ENCODE results near the gene AKAP13.

The AKAP13 gene

GRCh38 chr15:85543741-85544155 is 163.3 kb downstream of the AKAP13 start:
- peak; percentile 47 for DNase-seq

GRCh38 chr15:85545185-85545584 is 164.8 kb downstream of the AKAP13 start:
- no peak for DNase-seq

GRCh38 chr15:85545752-85546151 is 165.3 kb downstream of the AKAP13 start:
- no peak for DNase-seq

- no peak for DNase-seq
Observed at GRCh38 chr15:85547386-85547785, 167.0 kb downstream of the AKAP13 start.

- no peak for DNase-seq
Observed at GRCh38 chr15:85550283-85550682, 169.9 kb downstream of the AKAP13 start.

- no peak for DNase-seq
Observed at GRCh38 chr15:85551221-85551832, 170.9 kb downstream of the AKAP13 start.

GRCh38 chr15:85554852-85555521 is 174.6 kb downstream of the AKAP13 start:
- DNase-seq = no peak

GRCh38 chr15:85555875-85556617 is 175.6 kb downstream of the AKAP13 start:
- DNase-seq = no peak

GRCh38 chr15:85556618-85556895 is 176.2 kb downstream of the AKAP13 start:
- DNase-seq = no peak

GRCh38 chr15:85557385-85557784 is 177.0 kb downstream of the AKAP13 start:
- DNase-seq = no peak

- DNase-seq = no peak
Observed at GRCh38 chr15:85558848-85559247, 178.4 kb downstream of the AKAP13 start.

- no peak for DNase-seq
Observed at GRCh38 chr15:85559530-85559929, 179.1 kb downstream of the AKAP13 start.

- DNase-seq = no peak
Observed at GRCh38 chr15:85562824-85563223, 182.4 kb downstream of the AKAP13 start.

GRCh38 chr15:85563328-85563727 is 182.9 kb downstream of the AKAP13 start:
- no peak for DNase-seq

GRCh38 chr15:85563731-85564130 is 183.3 kb downstream of the AKAP13 start:
- DNase-seq = no peak

GRCh38 chr15:85564686-85565085 is 184.3 kb downstream of the AKAP13 start:
- DNase-seq = no peak

- no peak for DNase-seq
Observed at GRCh38 chr15:85568261-85568808, 187.9 kb downstream of the AKAP13 start.

- no peak for DNase-seq
Observed at GRCh38 chr15:85570336-85570735, 189.9 kb downstream of the AKAP13 start.

GRCh38 chr15:85571780-85572179 is 191.4 kb downstream of the AKAP13 start:
- no peak for DNase-seq

GRCh38 chr15:85576392-85576791 is 196.0 kb downstream of the AKAP13 start:
- no peak for DNase-seq

GRCh38 chr15:85578941-85579701 is 198.7 kb downstream of the AKAP13 start:
- no peak for DNase-seq

GRCh38 chr15:85579957-85580694 is 199.7 kb downstream of the AKAP13 start:
- DNase-seq = no peak

GRCh38 chr15:85580879-85581278 is 200.5 kb downstream of the AKAP13 start:
- DNase-seq = peak; percentile 69

Measured in stimulated activated CD8-positive, alpha-beta memory T cell treated with anti-CD3 and anti-CD28 coated beads, Interleukin-4, amount 100 ng/mL, for 48 hours (primary cell).